Ovary (tissue), 9 donors: ENCODE results near the gene UGT3A2. TPM values are rescaled to one million over a fixed set of nuclear protein-coding genes. Genes with fewer than 3 reads are reported as not detected.

ENCODE experiments used
- DNase-seq, 5 donors: peaks; one replicate each; pipeline ENCODE4 v3.0.0-alpha.2; 2019 to 2020
- H3K27ac ChIP-seq, 2 donors: fragments of 200-600 bp; one replicate each; pipeline versions ENCODE4 v1.5.1 to v1.8.0; 2019 to 2022
- H3K27me3 ChIP-seq: fragments of 200-600 bp; one replicate; pipeline ENCODE4 v1.8.0; 2022
- H3K36me3 ChIP-seq: fragments of 200-600 bp; sonication (generic); one replicate; pipeline ENCODE4 v1.5.1; 2019
- H3K4me1 ChIP-seq: one replicate; pipeline ENCODE4 v1.8.1; 2013; ENCODE audit warnings: mild to moderate bottlenecking, moderate library complexity; ENCODE audit not compliant: insufficient read depth
- H3K4me3 ChIP-seq: fragments of 200-600 bp; sonication (generic); one replicate; pipeline ENCODE4 v1.5.1; 2017
- H3K9me3 ChIP-seq, 2 donors: fragments of 200-600 bp in 1 of 2; sonication (generic) in 1 of 2; one replicate each; pipeline versions ENCODE4 v1.5.1 to v1.8.1; 2013 to 2019; ENCODE audit warnings: mild to moderate bottlenecking in 1 of 2, moderate library complexity in 1 of 2
- CTCF ChIP-seq, 3 donors: fragments of 450-650 bp in 2 of 3; fragments of 200-600 bp in 1 of 3; IDR thresholded peaks; one replicate each; pipeline versions ENCODE4 v1.5.1 to v1.8.0; 2016 to 2022; ENCODE audit warnings: antibody characterized with exemption in 3 of 3, mild to moderate bottlenecking in 1 of 3
- EP300 ChIP-seq: sonication (generic); formaldehyde crosslinking; IDR thresholded peaks from one replicate; pipeline ENCODE4 v1.6.1; 2017; ENCODE audit warnings: antibody characterized with exemption
- POLR2A ChIP-seq: fragments of 450-650 bp; IDR thresholded peaks from one replicate; pipeline ENCODE4 v1.6.1; 2017; ENCODE audit warnings: antibody characterized with exemption, mild to moderate bottlenecking, moderate library complexity
- WGBS, 3 donors: extraction: QIAGEN DNeasy Blood & Tissue Kit in 1 of 3; methylation state at CpG; one replicate each; pipeline versions ENCODE4 v1.1.5 to v1.1.7; 2013 to 2017; 5-methylcytosine and 5-hydroxymethylcytosine counted together
- intact Hi-C, 4 donors: fragments of 100-400 bp; cut with DNase I; formaldehyde crosslinking; loops; one replicate each; pipeline versions ENCODE4 v1.11.0 to v1.15.1; 2022 to 2023
- polyA plus RNA-seq, 2 donors: library from polyadenylated mRNA; stranded (reverse); fragments of 200-250 nt in 1 of 2; fragments of 350-450 nt in 1 of 2; fragmentation: Illumina TruSeq in 1 of 2; extraction: RNeasy Lipid Tissue Mini Kit (QIAGEN cat#74804) in 1 of 2; gene quantifications; one replicate each; pipeline ENCODE4 v1.2.3, GENCODE V29; 2013 to 2014
- small RNA-seq: library from RNA; depleted of rRNA; stranded (forward); fragments of <200 nt; gene quantifications from one replicate; pipeline ENCODE3, GENCODE V24; 2016
- total RNA-seq, 7 donors: library from RNA; depleted of rRNA in 2 of 7; stranded (reverse); fragments of >200 nt in 2 of 7; fragmentation: NEBNext Ultra II Directional in 3 of 7; extraction: Animal tissue kit (Norgen Biotek cat#: 25700) in 3 of 7; gene quantifications; one replicate each; pipeline versions ENCODE4 v1.1.0 to v1.2.4, GENCODE V29; 2016 to 2023
- donor health status: DM: no; HTN: no; CAD: no; lungs with moderate emphysema.
- donor health status: DM: no; HTN: no; CAD: no.
- donor health status: Bipolar disorder and iron deficiency.
- donor health status: DM: yes; HTN: yes; CAD: no.
- donor health status: DM: no; HTN: no; CAD: no.
- donor health status: DM: yes; HTN: yes; CAD: no.

The UGT3A2 gene
- total and polyA plus RNA-seq, 9 donors = 0.23 TPM; not detected in 8

- TF ChIP-seq EP300 = no peak
- TF ChIP-seq CTCF (IDR thresholded peaks at IDR 0.05) = no peak
- no peak for TF ChIP-seq POLR2A
- Histone ChIP-seq H3K9me3 (no peaks in the 10 kb centered on the region), H3K27ac (no peak overlapping the region), H3K4me3 (no peak overlapping the region), H3K36me3 (no peaks in the 10 kb centered on the region), H3K4me1 (no peaks in the 10 kb centered on the region), H3K27me3 (no peaks in the 10 kb centered on the region)
- 62 to 92% (median 73%) methylated on average over 4 of the region's 4 CpGs for WGBS, 3 donors
- intact Hi-C loops = no loop called here
- no peak for DNase-seq
Measured at GRCh38 chr5:35988529-35988928, 78.2 kb downstream of the UGT3A2 start.

DNA sequence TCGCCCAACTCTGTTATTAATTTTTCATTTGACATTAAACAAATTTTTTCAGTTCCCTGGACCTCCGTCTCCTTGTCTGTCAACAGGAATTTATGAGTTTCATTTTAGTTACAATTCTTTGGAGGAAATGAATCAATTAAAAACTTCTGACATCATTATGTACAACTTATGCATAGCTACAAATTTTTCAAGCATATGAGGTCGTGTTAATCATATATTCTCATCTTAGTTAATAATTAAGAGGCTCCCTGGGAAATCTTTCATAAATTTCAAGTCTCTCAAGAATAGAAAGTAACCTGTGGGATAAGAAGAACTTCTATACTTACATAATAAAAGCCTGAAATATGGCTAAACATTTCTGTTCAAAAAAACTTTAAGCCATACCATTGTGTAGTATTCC, 78.9 kb downstream of the UGT3A2 start:
- intact Hi-C loops = no loop called here
- DNase-seq = no peak
- H3K27me3 ChIP-seq = no peaks in the 10 kb centered on the region
- no peaks in the 10 kb centered on the region for H3K36me3 ChIP-seq
- no peak overlapping the region for H3K4me3 ChIP-seq
- H3K4me1 ChIP-seq = no peaks in the 10 kb centered on the region
- H3K9me3 ChIP-seq = no peaks in the 10 kb centered on the region
- WGBS, 3 donors = 44 to 55% (median 49%) methylated on average over 3 of the region's 3 CpGs
- TF ChIP-seq POLR2A (no peak), EP300 (no peak), CTCF (IDR thresholded peaks at IDR 0.05) (no peak)
- H3K27ac ChIP-seq = no peak overlapping the region

Small RNA genes within 50 kb of the gene (small RNA-seq; reads per million reads assigned to genes)
- not detected for gene AC016612.1

Other genes starting within 250 kb of the UGT3A2 start
- gene IL7R, start 210.0 kb downstream of the UGT3A2 start, total RNA-seq = 1 to 10 TPM in 5 of 7 donors, under 1 TPM in 2; 0.28 to 3.7 (median 3.2) TPM
- gene IL7R, start 210.0 kb downstream of the UGT3A2 start, polyA plus RNA-seq = 10 to 100 TPM in 1 of 2 donors, 1 to 10 TPM in 1; 1.5 to 11.3 TPM
- 10 to 100 TPM in 1 of 7 donors, 1 to 10 TPM in 3, under 1 TPM in 1, not detected in 2; 0.85 to 28.8 (median 1.8) TPM for gene CAPSL, start 128.3 kb downstream of the UGT3A2 start, total RNA-seq
- gene CAPSL, start 128.3 kb downstream of the UGT3A2 start, polyA plus RNA-seq = not detected
- not detected for gene UGT3A1, start 75.5 kb downstream of the UGT3A2 start, total RNA-seq
- gene UGT3A1, start 75.5 kb downstream of the UGT3A2 start, polyA plus RNA-seq = not detected
- gene LMBRD2, start 85.0 kb upstream of the UGT3A2 start, total RNA-seq = 1 to 10 TPM; 5.4 to 8.8 (median 6.3) TPM
- 1 to 10 TPM; 2.0 to 6.5 TPM for gene LMBRD2, start 85.0 kb upstream of the UGT3A2 start, polyA plus RNA-seq
- 10 to 100 TPM in 4 of 7 donors, 1 to 10 TPM in 3; 7.9 to 15.4 (median 13.7) TPM for gene SKP2, start 85.2 kb upstream of the UGT3A2 start, total RNA-seq
- 1 to 10 TPM; 4.5 to 10.0 TPM for gene SKP2, start 85.2 kb upstream of the UGT3A2 start, polyA plus RNA-seq
- gene NADK2, start 175.0 kb upstream of the UGT3A2 start, total RNA-seq = 10 to 100 TPM; 16.7 to 46.7 (median 32.0) TPM
- 10 to 100 TPM; 13.5 to 26.4 TPM for gene NADK2, start 175.0 kb upstream of the UGT3A2 start, polyA plus RNA-seq
- gene RANBP3L, start 235.0 kb upstream of the UGT3A2 start, total RNA-seq = 1 to 10 TPM in 3 of 7 donors, under 1 TPM in 4; 0.17 to 3.1 (median 0.94) TPM
- 1 to 10 TPM in 1 of 2 donors, under 1 TPM in 1; 0.58 to 1.5 TPM for gene RANBP3L, start 235.0 kb upstream of the UGT3A2 start, polyA plus RNA-seq